HG02973 (cell line): Measurements from ENCODE around the gene BABAM1.

Experiments used
- ATAC-seq: cut with Tn5 transposase; IDR thresholded peaks from one replicate; pipeline ENCODE4 v1.9.1; 2021; ENCODE audit warnings: moderate library complexity; ENCODE audit not compliant: unreplicated experiment

The BABAM1 gene

GRCh38 chr19:17302391-17303166 is 35.3 kb downstream of the BABAM1 start:
- ATAC-seq: no peak

- peak; percentile 61 for ATAC-seq
These were observed 36.1 kb downstream of the BABAM1 start, which contains the start of gene ABHD8 for GRCh38 chr19:17303167-17303939. Gene ABHD8, minus strand, starts transcription at chr19:17303425. Its CDS starts 1,809 bp downstream, at chr19:17301616.

- no peak for ATAC-seq
These were observed 36.7 kb downstream of the BABAM1 start for GRCh38 chr19:17303940-17304267.

- ATAC-seq: no peak
These were observed 37.4 kb downstream of the BABAM1 start for GRCh38 chr19:17304386-17305215.

GRCh38 chr19:17305216-17305516 is 37.9 kb downstream of the BABAM1 start:
- no peak for ATAC-seq

GRCh38 chr19:17305517-17306284 is 38.5 kb downstream of the BABAM1 start, which contains the start of gene MRPL34:
Gene MRPL34, plus strand, starts transcription at chr19:17305872. Its CDS starts 21 bp downstream, at chr19:17305893.
- ATAC-seq: peak; percentile 49

- ATAC-seq: no peak
These were observed 39.1 kb downstream of the BABAM1 start for GRCh38 chr19:17306285-17306714.

GRCh38 chr19:17307876-17308377 is 40.7 kb downstream of the BABAM1 start:
- ATAC-seq: no peak

GRCh38 chr19:17309198-17309964 is 42.1 kb downstream of the BABAM1 start, which contains the start of gene DDA1:
Gene DDA1, plus strand, starts transcription at chr19:17309563. Its CDS starts 92 bp downstream, at chr19:17309655.
- peak; percentile 42 for ATAC-seq

- ATAC-seq: no peak
These were observed 42.8 kb downstream of the BABAM1 start for GRCh38 chr19:17309965-17310461.

- ATAC-seq: no peak
These were observed 44.4 kb downstream of the BABAM1 start for GRCh38 chr19:17311455-17312188.

- ATAC-seq: no peak
These were observed 45.2 kb downstream of the BABAM1 start for GRCh38 chr19:17312189-17313113.

- ATAC-seq: no peak
These were observed 46.9 kb downstream of the BABAM1 start for GRCh38 chr19:17314007-17314593.

GRCh38 chr19:17318966-17319365 is 51.7 kb downstream of the BABAM1 start:
- ATAC-seq: no peak

- no peak for ATAC-seq
These were observed 52.4 kb downstream of the BABAM1 start for GRCh38 chr19:17319473-17320238.

GRCh38 chr19:17320435-17320834 is 53.2 kb downstream of the BABAM1 start:
- no peak for ATAC-seq
